GM18499 (cell line): ENCODE data around the gene TMEM94.

Experiments used
- ATAC-seq: cut with Tn5 transposase; IDR thresholded peaks from one replicate; pipeline ENCODE4 v1.9.1; 2021; ENCODE audit warnings: moderate number of reproducible peaks; ENCODE audit not compliant: insufficient read depth, unreplicated experiment

Gene TMEM94

DNA sequence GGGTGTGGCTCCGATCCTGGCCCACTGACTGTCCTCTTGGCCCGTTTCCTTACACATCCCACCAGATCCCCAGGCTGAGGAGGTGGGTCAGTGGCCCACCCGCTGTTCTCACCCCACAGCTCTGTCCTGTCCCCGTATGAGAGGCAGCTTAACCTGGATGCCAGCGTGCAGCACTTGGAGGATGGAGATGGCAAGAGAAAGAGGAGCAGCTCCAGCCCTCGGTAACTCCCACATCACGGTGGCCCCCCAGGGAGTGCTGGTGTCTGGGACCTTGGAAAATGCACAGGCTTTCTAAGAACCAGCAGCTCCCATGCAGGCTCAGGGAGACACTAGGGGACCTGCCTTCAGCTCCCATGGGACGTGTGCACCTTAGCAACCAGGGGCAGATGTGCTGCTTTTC lies 64.9 kb downstream of the TMEM94 start:
- ATAC-seq, result no peak

DNA sequence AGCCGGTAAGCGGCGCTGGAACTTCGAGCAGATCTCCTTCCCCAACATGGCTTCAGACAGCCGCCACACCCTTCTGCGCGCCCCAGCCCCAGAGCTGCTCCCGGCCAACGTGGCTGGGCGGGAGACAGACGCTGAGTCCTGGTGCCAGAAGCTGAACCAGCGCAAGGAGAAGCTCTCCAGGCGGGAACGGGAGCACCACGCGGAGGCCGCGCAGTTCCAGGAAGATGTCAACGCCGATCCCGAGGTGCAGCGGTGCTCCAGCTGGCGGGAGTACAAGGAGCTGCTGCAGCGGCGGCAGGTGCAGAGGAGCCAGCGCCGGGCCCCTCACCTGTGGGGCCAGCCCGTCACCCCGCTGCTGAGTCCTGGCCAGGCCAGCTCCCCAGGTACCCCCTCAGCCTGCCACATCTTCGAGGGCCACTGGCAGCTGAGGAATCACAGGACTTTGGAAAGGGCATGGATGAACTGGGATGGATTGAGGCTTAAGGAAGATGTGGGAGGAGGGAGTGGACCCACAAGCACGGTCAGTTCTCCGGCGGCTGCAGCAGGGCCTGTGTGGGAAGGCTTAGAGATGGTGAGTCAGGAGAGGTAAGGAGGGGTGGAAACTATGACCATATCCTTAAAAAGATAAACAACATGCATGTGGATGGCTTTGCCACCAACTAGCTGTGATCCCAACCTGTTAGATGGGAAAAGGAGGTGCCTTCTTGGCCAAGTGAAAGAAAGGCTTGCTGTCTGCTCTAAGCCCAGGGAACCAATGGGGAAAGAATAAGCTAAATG lies 65.7 kb downstream of the TMEM94 start:
- no peak for ATAC-seq

DNA sequence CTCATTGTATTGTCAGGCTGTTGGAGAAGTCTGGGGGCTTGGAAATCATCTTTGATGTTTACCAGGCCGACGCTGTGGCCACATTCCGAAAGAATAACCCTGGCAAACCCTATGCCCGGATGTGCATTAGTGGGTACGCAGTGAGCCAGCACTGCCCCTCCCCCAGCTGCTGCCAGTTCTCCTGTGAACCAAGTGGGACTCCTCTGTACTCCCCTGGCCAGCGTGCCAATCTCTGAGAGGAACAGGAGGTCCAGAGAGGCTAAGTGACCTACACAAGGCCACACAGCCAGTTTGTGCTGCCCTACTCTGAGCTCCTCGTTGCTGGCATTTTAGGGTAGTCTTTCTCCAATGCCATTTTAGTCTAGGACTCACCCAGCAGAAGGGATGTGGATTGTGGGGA lies 67.2 kb downstream of the TMEM94 start:
- no peak for ATAC-seq

DNA sequence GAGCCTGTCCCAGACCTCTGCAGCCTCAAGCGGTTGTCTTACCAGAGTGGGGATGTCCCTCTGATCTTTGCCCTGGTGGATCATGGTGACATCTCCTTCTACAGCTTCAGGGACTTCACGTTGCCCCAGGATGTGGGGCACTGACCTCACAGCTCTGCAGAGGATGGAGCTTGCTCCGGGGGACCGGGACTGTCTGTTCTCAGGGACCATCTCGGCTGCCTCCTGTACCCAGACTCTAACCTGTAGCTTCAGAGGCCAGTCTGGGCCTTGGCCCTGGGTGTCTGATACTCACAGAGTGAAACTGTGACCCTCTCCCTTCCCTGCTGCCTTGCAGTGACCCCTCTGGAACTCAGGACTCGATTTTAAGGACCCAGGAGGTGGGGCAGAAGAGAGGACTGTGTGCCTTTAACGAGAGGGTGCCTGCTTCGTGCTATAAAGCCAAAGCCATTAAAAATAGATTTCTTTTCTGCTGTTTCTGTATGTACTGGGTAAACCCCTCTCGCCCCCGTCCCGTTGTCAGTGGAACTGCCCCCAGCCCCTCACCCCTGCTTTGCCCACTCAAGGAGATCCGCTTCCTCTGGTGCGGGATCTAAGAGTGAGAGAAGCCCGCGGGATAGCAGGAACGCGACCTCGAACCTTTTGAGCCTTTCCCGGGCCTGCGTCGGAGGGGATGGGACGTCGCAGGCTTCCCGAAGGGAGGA lies 68.0 kb downstream of the TMEM94 start:
- ATAC-seq, result no peak

DNA sequence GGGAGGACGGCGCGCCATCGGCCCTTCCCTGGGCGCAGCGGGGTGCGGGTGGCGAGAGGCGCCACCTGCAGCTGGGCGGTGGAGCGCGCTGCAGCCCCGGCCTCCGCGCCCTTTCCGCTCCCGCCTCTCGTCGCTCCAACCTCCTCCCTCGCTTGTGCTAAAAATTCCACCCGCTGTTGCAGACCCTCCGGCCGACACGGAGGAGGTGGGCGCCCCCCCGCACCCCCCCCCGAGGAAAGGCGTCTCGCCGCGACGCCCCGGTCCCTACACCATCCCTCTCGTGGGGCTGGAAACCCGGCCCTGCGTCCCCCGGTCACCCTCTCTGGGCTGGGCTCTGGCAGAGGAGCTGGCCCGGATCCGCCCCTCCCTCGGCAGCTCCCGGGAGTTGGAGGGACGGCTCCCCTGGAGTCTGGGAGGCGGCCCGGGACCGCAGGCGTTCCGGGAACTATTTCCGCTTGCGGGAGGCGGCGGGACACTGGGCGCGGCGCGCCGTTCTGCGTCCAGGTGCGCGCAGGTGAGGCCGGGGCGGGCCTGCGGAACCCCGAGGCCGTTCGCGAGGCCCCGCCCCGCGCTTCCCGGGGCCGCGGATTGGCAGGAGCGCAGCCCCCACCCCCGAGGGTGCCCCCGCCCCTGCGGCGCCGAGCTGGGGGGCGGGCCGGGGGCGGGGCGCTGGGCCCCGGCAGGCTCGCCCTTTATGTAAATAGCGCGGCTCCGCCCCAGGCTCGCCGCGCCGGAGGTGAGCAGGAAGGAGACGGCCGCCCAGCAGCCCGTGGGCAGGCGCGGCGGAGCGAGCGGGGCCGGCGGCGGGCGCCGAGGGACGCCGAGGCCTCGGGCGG lies 68.8 kb downstream of the TMEM94 start, which contains the start of gene LLGL2:
Gene LLGL2 (plus strand): TSS at position 728 of the 836 bp plus-strand sequence. CDS start 17,730 bp downstream, outside the sequence.
- no peak for ATAC-seq

DNA sequence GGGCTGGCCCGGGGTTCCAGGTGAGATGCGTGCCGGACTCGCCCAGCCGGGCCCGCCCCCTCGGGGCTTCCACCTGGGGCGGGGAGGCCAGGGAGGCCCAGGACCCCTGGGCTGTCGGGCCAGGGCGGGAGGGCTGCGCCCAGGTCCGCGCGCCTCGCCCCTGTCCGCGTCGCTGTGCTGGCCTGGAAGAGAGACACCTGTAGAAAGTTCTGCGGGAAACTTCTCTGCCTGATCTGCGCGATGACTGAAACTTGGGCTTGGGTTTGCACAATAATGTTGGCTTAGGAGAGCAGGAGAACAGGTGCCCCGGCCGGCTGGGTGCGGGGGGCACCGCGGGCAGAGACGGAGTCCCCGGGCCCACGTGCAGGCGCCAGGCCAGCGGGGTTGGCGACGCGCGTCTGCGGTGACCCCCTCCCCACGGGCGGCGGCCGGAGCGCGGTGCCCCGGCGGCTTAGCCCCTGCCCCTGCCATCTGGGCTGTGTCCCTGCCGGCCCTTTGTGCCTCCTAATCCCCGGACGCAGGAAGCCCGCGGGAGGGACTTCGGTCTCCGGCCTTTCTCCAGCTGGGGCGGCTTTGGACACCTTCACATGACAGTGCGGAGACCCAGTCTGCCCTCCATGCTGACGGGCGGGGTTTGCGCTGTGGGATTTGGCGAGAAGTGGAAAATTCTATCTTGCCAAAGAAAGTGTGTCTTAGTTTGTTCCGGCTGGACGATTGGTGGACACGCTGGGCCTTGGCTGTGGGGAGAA lies 69.5 kb downstream of the TMEM94 start:
- no peak for ATAC-seq

DNA sequence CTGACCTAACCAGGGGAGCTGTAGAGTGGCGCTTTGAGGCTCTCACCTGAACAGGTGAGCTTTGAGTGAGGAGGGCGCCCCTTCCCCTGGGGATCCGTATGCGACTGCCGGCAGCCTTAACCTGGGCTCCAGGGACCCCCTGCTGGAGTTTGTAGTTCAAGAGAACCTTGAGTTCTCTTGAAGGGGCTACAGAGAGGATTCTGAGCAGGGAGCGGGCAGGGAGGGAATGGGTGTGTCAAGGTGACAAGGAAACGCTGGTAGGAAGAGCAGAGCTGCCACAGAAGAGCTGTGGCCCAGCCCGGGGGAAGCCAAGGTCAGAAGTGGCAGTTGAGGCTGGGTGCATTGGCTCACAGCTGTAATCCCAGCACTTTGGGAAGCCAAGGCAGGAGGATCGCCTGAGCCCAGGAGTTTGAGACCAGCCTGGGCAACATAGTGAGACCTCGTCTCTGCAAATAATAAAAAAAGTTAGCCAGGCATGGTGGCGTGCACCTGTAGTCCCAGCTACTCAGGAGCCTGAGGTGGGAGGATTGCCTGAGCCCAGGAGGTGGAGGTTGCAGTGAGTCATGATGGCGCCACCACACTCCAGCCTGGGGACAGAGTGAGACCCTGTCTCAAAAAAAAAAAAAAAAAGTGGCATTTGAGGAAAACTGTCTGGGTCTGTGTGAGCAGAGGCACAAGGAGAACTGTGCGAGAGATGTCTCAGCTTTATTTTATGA lies 70.3 kb downstream of the TMEM94 start:
- no peak for ATAC-seq

DNA sequence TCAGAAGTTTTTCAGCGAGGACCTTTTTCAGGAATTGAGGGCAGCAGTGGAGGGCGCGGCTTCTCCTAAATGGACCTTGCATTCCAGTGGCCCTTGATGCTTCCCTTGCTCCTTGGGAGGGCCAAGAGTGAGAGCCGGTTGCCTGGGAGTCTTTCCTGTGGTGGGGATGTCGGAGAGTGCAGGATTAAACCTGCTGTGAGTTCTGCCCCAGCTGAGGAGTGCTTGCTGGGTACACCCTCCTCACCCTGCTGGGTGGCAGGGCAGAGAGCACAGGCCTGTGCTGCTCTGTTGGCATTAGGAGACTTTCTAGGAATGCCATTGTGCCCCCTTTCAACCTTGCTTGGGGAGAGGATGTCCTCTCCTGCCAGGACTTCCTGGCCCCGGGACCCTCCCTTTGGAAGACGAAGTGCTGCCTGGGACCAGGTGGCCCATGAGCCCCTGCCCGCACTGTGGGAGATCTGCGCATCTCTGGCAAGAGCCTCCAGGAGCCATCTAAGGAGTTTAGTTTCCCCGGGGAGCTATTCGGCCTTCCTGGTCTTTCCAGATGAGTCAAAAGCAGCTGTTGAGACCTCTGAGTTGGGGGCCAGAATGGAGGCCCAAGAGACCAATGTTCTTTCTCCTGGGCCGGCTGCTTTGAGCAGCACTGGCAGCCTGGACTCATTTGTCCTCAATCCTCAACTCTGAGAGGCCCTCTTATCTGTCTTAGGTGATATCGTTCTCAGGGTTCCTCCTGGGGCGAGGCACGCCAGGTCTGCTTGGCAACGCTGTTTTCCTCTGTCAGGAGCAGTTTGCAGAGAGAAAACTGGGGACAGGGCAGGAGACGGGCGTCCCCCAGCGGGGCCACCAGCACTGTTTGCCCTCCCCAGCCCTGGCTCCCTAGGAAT lies 74.6 kb downstream of the TMEM94 start:
- ATAC-seq, result no peak

DNA sequence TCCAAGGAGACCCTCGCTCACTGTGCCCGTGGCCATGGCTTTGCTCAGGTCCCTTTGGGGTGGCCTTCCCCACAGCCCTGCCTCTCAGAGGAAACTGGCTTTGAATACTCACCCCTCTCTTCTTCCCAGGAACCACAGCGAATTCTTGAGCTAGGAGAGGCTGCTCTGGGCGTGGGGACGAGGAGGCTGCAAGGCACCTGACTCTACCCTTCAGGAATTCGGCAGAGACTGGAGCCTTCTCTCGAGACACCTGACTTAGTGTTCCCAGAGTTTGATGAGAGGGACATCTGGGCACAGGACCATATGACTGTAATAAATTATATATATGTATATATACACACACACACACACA lies 75.3 kb downstream of the TMEM94 start:
- ATAC-seq, result no peak

DNA sequence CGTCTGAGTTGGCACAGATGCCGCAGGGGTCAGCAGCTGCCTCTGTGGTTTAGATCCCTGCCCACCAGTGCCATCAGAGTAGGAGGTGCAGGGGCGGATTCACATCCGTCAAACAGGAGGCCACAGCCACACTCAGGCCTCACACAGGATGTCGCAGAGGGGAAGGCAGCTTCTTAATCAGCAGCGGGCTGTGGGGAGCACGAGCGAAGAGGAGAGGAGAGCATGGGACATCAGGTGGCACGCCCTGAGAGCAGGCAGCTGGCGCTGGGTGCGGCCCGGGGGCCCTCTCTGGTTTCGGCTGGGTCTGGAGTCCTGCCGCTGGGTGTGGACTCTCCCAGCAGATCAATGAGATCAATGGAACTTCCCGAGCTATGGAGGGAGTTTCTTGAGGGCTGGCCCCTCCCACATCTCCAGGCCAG lies 78.7 kb downstream of the TMEM94 start:
- ATAC-seq, result no peak

DNA sequence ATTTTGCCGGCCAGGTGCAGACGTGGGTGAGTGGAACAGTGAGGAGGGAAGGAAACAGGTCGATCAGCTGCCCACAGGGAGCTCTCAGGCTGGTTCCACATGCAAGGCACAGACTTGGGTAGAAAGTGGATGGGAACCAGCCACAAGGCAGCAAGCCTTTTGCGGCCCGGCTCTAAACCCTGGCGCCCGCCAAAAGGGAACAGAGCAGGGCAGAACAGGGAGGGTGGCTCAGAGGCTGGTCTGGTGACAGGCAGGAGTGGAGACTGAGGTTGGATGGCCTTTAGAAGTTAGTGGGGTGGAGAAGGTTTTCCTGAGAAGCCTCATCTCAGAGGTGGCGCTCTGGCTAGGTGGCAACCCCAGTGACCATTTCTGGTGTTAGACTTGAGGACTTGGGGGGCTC lies 79.4 kb downstream of the TMEM94 start:
- no peak for ATAC-seq

DNA sequence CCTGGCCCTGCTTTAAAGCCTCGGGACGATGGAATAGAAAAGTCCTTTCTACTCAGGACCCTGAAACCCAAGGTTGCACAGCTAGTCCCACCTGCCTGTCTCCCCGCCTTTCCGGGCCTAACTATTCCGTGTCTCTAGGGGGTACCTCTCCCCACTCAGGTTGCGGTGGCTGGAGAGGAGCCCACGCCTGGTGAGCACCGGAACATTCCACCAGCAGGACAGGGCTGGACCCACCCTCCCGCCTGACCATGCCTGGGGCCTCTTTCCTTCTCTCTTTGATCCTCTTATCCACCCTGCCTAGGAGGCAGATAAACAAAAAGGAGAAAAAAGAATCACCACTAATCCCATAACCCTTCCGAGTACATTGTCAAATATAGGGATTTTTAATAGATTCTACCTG lies 79.9 kb downstream of the TMEM94 start:
- no peak for ATAC-seq

DNA sequence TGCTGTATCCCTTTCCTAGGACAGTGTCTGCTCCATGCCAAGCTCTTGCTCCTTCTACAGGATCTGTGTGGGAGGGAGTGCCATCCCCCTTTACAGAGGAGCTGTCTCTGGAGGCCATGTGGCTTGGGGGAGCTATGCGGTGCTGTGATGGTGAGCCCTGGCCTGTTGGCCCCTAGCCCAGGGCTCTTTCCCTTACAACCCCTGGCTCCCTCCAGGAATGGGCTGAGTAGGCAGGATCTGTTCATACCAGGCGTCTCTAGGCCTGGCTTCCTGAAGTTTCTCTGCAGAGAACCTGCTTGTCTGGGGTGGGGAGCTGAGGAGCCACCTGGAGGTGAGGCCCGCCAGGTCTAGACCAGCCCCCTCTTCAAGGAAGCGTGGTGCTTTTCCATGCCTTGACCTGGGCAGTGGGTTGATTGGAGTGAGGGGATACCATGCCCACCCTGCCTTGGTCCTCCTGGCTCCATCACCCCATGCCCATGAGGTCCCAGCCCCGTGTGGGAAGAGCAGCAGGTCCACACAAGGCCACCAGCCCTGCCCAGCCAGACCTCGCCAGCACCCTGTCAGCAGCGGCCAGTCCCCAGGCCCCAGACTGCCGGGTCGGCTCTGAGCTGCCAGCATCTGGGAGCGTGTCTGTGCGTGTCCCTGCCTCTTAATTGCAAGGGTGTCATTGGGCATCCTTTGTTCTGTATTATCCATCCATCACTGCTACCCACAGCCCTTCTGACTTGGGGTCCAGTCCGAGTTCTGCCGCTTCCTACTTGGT lies 83.7 kb downstream of the TMEM94 start:
- ATAC-seq, result no peak

DNA sequence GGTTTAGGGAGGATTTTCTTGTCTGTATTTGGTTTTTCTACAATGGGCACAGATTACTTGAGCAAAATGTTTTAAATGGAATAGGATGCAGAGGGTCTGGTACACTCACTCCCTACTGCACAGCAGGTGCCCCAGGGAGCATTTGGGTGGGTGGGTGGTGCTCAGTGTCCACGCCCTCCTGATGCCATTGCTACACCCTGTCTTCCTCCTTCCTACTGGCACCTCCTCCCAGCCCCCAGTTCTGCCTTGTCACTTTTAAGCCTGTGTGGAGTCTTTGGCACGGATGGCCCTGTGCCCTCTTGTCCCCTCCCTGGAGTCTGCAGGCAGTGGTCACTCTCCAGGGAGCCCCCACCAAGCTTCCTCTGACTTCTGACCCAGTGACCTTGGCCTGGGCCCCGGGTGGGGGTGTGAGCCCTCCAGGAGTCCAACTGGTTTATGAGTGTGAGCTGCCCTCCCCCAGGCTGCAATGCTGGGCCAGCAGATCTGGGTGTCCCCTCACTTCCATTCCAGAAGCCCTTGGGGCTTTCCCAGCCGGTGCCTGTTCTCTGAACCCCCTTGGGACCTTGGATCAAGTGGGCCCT lies 84.6 kb downstream of the TMEM94 start:
- ATAC-seq, result no peak

DNA sequence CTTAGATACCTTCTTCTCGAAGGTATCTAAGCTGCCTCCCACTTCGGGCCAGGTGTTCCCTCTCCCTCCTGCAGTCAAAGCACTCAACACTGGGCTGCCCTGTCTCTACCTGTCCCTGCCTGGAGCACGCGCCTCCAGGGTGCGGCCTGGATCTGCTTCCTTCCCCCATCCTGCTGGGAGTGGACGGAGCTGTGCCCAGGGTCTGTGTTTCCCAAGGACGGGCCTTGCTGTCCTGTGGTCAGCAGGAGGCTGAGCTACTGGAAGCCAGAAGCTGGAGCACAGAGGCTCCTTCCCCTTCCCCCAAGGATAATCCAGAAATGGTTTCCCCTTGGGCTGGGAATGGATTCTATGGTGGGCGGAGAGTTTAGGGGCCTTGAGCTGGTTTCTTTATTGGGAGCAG lies 85.8 kb downstream of the TMEM94 start:
- no peak for ATAC-seq

DNA sequence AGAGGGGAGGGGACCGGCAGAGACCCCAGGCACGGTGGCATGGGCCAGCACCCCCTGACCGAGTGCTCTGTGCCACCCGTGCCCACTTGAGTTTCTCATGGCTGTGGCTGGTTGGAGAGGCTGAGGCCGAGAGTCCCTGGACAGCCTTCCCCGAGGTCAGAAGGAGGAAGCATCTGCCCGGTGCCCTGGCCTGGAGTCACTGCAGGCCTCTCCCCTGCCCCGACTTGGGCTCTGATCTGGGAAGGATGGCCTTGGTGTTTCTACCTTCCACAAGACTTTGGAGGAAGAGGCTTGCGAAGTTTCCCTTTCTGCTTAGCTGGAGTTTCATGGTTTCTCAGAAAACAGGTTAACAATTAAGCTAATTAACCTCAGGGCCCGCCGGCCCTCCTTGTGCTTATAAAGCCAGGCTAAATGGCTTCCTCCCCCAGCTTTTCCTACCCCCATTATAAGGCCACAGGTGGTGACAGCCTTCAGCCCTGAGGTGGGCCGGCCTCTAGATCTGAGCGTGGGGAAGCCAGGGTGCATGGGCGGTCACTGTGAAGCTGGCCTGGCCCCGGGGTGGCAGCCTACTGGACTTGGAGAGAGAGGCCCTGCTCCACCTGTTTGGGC lies 86.4 kb downstream of the TMEM94 start:
- ATAC-seq, result no peak

DNA sequence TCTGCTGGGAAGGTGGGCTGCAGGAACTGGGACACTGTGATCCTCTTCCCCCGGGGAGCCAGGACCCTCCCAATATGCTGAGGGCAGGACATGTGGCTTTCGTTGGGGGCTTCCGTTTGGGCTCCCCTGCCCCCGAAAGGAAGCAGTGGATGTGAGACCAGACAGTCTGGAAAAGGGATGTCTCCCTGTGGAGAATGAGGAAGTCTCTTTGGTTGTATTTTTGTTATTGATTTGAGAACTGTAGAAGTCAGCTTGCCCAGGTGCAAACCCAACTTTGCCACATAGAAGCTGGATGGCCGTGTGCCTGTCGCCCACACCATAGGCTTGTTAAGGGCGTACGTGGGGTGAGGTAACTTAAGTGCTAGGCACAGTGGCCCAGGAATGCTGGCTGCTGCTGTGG lies 87.8 kb downstream of the TMEM94 start:
- ATAC-seq, result no peak
